HT1080 (cell line): ENCODE results near the gene SORCS2. TPM values are rescaled to one million over a fixed set of nuclear protein-coding genes. Genes with fewer than 3 reads are reported as not detected.

ENCODE experiments used
- DNase-seq: peaks from one replicate; pipeline ENCODE4 v3.0.0-alpha.2; 2015; ENCODE audit warnings: low read depth
- total RNA-seq: library from RNA; depleted of rRNA; stranded (reverse); fragments of >200 nt; shearing (Covaris generic); gene quantifications from 2 replicates; pipeline ENCODE4 v1.2.3, GENCODE V29; 2014

Gene SORCS2
- total RNA-seq, 1 experiment from 2014 or later = 5.4 TPM

DNA sequence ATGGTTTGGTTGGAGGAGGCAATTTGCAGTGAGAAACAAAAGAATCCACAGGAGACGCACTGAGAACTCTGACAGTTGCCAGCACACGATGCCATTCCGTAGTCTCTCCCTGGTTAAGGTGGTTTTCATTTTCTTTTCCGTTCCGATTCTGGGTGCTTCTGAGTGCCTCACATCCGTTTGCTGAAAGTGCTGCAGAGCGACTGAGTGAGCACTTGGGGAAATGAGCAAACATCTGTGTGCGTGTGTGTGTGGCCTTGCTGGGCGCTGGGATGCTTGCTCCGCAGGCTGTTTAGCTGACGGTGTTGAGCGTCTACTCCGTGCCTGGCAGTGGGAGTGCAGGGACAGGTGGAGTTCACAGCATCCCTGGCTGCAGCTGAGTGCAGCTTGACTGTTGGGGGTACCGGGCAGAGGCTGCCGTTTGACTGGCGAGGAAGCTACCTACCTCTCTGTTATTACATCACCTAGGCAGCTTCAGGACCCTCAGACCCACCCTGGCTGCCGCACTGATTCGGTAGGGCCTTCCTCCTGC, 49.3 kb downstream of the SORCS2 start:
- DNase-seq = no peak

- DNase-seq = no peak
Observed at GRCh38 chr4:7242766-7243165, 50.4 kb downstream of the SORCS2 start.

DNA sequence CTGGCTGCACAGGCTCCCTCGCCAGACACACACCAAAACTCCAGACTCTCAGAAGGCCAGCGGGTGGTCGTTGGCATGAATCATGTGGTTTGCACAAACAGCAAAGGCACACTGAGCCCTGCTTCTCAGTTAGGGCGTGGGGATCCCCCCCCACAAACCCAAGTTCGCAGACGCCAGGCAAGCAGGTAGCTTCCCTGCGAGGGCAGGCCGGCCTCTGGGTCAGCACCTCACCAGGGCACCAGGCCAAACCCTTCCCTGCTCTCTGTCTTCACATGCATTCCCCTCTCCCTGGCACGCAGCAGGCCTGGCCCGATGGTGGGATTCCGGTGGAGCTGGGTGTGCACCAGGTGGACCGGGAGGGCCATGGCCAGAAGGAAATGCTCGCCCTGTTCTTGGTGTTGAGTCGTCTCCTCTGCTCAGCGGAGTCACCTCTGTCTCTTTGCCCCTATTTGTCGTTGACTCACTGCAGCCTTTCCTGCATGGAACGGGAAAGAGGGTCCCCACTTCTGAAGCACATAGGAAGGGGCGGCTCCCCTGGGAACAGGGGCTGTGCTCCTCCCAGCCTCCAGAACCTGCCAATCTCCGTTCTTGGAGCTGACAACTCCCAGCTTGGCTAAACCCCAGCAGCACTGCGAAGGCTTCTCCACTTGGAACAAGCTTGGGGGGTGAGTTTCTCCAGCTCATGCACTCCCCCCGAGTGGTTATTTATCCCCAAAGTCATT, 51.4 kb downstream of the SORCS2 start:
- DNase-seq = no peak

- DNase-seq = no peak
Observed at GRCh38 chr4:7244331-7244665, 52.0 kb downstream of the SORCS2 start.

DNA sequence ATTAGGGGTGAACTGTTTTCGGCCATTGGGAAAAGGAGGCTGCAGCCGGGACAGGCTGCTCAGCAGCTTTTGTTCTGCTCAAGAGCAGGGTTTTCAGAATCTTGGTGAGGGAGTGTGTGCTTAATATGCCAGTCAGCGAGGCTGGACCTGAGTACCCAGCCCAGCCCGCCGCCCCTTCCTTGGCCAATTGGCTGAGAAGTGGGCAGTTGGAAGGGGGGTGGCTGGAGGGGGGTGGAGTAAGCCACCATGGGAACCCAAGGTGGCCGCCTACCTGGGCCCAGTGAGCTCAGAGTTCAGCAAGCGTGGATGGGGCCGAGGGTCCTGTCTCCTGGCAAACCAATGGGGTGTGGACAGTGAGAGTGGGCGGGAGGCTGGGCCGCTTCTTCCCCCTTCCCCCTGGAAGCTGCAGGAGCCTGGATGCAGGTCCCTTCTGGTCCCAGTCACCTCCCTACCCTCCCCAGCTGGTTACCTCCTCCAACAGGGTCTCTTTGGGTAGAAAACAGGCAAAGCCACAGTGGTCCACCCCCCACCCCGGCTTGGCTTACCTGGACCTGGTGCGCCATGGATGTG, 52.5 kb downstream of the SORCS2 start:
- no peak for DNase-seq

DNA sequence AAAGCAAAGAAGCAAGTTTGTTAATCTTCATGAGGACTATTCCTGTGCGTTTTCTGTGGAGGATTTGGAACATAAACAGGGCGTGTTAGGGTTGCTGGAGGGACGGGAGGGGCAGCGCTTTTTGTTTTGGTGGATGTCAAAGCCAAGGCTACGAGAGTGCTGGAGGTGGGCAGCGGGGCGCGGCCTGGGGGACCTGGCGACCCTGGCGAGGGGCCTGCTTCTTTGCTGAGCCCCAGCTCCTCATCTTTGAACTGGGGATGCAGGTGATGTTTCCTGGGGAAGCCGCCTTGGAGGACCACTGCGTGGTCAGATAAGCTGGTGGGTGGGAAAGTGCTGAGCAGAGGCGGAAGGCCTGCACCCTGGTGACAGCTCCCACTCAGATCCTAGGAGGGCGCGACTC, 55.2 kb downstream of the SORCS2 start:
- no peak for DNase-seq

GRCh38 chr4:7247946-7248345, 55.6 kb downstream of the SORCS2 start:
- DNase-seq = no peak

GRCh38 chr4:7248857-7249256, 56.5 kb downstream of the SORCS2 start:
- no peak for DNase-seq

DNA sequence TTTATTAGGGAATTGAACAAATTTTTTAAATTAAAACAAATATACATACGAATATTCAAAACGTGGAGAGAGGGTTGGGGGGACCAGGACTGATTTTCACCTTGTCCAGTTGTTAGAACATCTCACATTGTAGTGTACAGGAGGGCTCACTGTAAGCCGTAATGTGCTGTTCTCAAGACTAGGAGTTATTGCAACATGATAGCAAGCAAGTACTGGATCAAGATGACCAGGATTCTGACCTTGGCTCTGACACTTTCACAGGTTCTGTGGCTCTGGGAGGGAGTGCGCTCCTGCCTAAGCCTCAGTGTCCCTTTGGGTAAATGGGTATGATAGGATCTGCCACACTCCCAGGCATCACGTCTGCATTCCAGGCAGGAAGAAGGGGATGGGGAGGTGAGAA, 59.0 kb downstream of the SORCS2 start:
- DNase-seq = no peak

DNA sequence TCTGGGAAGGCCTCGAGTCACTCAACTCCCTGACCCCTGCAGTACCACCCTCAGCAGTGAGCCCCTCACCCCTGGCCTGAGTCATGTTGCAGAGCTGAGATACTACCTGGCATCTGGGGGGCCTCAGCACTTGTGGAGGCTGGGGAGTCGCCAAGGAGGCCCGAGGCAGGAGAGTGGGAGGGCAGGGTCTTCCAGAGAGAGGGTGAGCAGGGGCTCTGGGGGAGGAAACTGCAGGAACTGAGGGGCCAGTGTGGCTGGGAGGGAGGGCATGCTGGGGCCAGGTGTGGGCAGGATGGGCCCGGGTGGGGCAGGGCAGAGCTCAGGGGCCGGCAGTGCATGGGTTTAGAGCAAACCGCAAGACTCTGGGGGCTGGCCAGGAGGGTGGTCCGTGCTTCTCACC, 59.7 kb downstream of the SORCS2 start:
- no peak for DNase-seq

DNA sequence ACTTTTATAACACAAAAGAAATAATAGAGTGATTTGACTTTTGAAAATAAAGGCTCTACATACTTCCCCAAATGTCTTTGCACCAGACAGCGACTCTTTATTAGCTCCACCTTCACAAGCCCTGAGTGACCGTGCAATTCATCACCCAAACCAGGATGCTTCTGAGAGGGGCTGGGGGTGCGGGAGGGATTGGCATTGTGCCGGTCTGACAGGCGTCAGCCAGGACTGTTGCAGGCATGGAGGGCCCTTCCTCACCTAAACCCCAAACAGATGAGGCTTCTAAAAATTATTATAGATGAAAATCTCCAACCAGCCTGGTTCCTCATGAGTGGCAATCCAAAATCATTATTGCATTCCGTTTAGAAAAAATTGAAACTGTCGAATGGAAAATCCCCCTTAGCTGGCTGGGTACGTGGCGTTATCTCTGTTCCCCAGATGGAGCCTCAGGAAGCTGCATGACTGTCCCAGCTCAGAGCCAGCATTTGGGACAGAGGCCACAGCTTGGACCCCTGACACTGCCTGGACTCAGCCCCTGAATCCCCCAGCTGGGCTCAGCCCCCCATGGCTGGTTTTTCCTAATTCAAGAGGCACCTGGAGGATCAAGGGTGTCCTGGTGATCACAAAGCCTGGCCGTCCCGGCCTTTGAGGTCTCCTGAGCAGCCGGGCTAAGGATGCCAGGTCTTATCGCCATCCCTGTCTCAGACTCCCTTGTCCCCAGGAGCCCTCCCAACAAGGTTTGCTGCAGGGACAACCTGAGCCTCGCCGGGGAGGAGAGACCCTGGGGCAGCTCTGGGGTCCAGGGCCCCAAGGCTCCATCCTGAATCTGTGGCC, 60.4 kb downstream of the SORCS2 start:
- DNase-seq = no peak

GRCh38 chr4:7253341-7253700, 61.0 kb downstream of the SORCS2 start:
- DNase-seq = no peak

GRCh38 chr4:7253837-7254236, 61.5 kb downstream of the SORCS2 start:
- no peak for DNase-seq

GRCh38 chr4:7254736-7255487, 62.6 kb downstream of the SORCS2 start:
- DNase-seq = no peak

GRCh38 chr4:7255488-7255881, 63.1 kb downstream of the SORCS2 start:
- no peak for DNase-seq

GRCh38 chr4:7255996-7256395, 63.7 kb downstream of the SORCS2 start:
- no peak for DNase-seq

GRCh38 chr4:7256984-7257810, 64.9 kb downstream of the SORCS2 start:
- no peak for DNase-seq

GRCh38 chr4:7259039-7259438, 66.7 kb downstream of the SORCS2 start:
- no peak for DNase-seq

GRCh38 chr4:7260569-7260968, 68.2 kb downstream of the SORCS2 start:
- no peak for DNase-seq

DNA sequence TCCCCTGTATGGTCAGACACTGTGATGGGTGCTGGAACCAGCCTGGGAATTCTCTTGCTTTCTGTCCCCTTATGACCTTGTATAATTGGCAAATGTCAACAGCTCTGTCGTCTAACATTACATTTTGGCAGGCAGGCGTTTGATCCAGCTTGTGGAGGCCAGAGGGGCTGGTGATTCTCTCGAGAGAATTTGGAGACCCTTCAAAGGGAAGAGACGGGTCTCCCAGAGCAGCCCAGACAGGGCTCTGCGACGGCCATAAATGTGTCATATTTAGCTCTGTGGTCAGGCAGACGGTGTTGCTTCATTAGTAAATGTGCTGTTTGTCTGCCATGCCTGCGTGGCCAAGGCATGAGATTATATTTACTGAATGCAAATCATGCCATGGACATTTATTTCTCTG, 68.7 kb downstream of the SORCS2 start:
- DNase-seq = no peak

- no peak for DNase-seq
Observed at GRCh38 chr4:7261536-7261935, 69.2 kb downstream of the SORCS2 start.
